H1 (cell line): ENCODE results near the gene LAIR2. TPM values are rescaled to one million over a fixed set of nuclear protein-coding genes. Genes with fewer than 3 reads are reported as not detected.

Source experiments
- CTCF ChIA-PET: fragments of 300-600 bp; sonication (Branson Sonifier 250); formaldehyde crosslinking; loops from one replicate; lab custom pipeline; 2021; ENCODE audit not compliant: partially characterized antibody; lab: Charles Lee
- POLR2A ChIA-PET: fragments of 300-600 bp; sonication (Branson Sonifier 250); formaldehyde crosslinking; loops from one replicate; lab custom pipeline; 2021; ENCODE audit warnings: inconsistent platforms; ENCODE audit not compliant: partially characterized antibody; lab: Charles Lee
- DNase-seq, 2 experiments: peaks; one replicate each; pipeline versions ENCODE4 v3.0.0 to v3.0.0-alpha.2; 2010 to 2022; ENCODE audit warnings: low spot score in 2 of 2, low read depth in 1 of 2, mixed read lengths in 1 of 2
- FAIRE-seq: peaks from 2 replicates; lab custom pipeline; 2011; peaks lifted over from hg19 to GRCh38; lab: Jason Lieb, UNC
- H2AFZ ChIP-seq: 2 replicates; pipeline ENCODE4 v1.8.1; 2012; ENCODE audit warnings: low read length, inconsistent platforms
- H2AK5ac ChIP-seq: 2 replicates; pipeline ENCODE4 v1.6.1; 2013; ENCODE audit warnings: low read depth, low read length
- H2BK120ac ChIP-seq: replicated peaks from 2 replicates; pipeline ENCODE3; 2013; ENCODE audit warnings: low read depth, low read length, inconsistent platforms
- H2BK12ac ChIP-seq: 2 replicates; pipeline ENCODE4 v1.6.1; 2013; ENCODE audit warnings: low read depth, low read length
- H2BK15ac ChIP-seq: 2 replicates; pipeline ENCODE4 v1.6.1; 2013; ENCODE audit warnings: low read length
- H2BK20ac ChIP-seq: 2 replicates; pipeline ENCODE4 v1.6.1; 2013; ENCODE audit warnings: low read length
- H2BK5ac ChIP-seq: 2 replicates; pipeline ENCODE4 v1.6.1; 2013; ENCODE audit warnings: low read depth, low read length
- H3K14ac ChIP-seq: 2 replicates; pipeline ENCODE4 v1.6.1; 2013; ENCODE audit warnings: inconsistent platforms; ENCODE audit not compliant: insufficient read length
- H3K18ac ChIP-seq: 2 replicates; pipeline ENCODE4 v1.6.1; 2013; ENCODE audit warnings: low read length; ENCODE audit errors: extremely low read depth
- H3K23ac ChIP-seq: 2 replicates; pipeline ENCODE4 v1.6.1; 2013; ENCODE audit warnings: inconsistent platforms; ENCODE audit not compliant: insufficient read length
- H3K23me2 ChIP-seq: 2 replicates; pipeline ENCODE4 v1.6.1; 2013; ENCODE audit warnings: low read depth, low read length
- H3K27ac ChIP-seq: 2 replicates; pipeline ENCODE4 v1.6.1; 2011; ENCODE audit warnings: low read depth, low read length, inconsistent platforms
- H3K27me3 ChIP-seq, 4 experiments: replicated peaks in 1 of 4; 1 replicate in 1 of 4; 2 replicates in 3 of 4; pipeline versions ENCODE4 v1.6.1 to v1.8.1; 2011 to 2013; ENCODE audit warnings: low read length in 3 of 4, mild to moderate bottlenecking in 3 of 4, inconsistent platforms in 2 of 4, mixed read lengths in 2 of 4, moderate library complexity in 1 of 4; ENCODE audit not compliant: control insufficient read depth in 3 of 4, insufficient read depth in 3 of 4; ENCODE audit errors: extremely low read depth in 1 of 4
- H3K36me3 ChIP-seq, 4 experiments: 2 replicates each; pipeline versions ENCODE4 v1.6.1 to v1.8.1; 2011 to 2013; ENCODE audit warnings: mild to moderate bottlenecking in 4 of 4, low read length in 3 of 4, moderate library complexity in 2 of 4, control low read depth in 1 of 4, inconsistent platforms in 1 of 4; ENCODE audit not compliant: insufficient read depth in 4 of 4, control insufficient read depth in 2 of 4
- H3K4ac ChIP-seq: replicated peaks from 2 replicates; pipeline ENCODE3; 2013; ENCODE audit warnings: low read length, low read depth, mixed read lengths, inconsistent platforms; ENCODE audit not compliant: insufficient read length
- H3K4me1 ChIP-seq, 4 experiments: replicated peaks in 1 of 4; 1 replicate in 1 of 4; 2 replicates in 3 of 4; pipeline versions ENCODE4 v1.6.1 to v1.8.1; 2011 to 2013; ENCODE audit warnings: low read length in 3 of 4, inconsistent platforms in 2 of 4, mixed read lengths in 1 of 4; ENCODE audit not compliant: insufficient read depth in 4 of 4, control insufficient read depth in 3 of 4
- H3K4me2 ChIP-seq, 2 experiments: 2 replicates each; pipeline versions ENCODE4 v1.6.1 to v1.8.1; 2011 to 2013; ENCODE audit warnings: low read depth in 2 of 2, low read length in 2 of 2, control low read depth in 1 of 2, inconsistent platforms in 1 of 2, mild to moderate bottlenecking in 1 of 2; ENCODE audit not compliant: insufficient read depth in 1 of 2
- H3K4me3 ChIP-seq, 4 experiments: fragments of 200-600, 300-600 bp in 1 of 4; sonication (generic), shearing (Covaris generic), sonication (Bioruptor Twin) in 1 of 4; 2 replicates each; pipeline versions ENCODE4 v1.5.1 to v1.8.1; 2011 to 2016; ENCODE audit warnings: low read length in 4 of 4, low read depth in 3 of 4, control low read depth in 2 of 4, inconsistent platforms in 2 of 4, mild to moderate bottlenecking in 2 of 4, mixed read lengths in 1 of 4, moderate library complexity in 1 of 4; ENCODE audit not compliant: insufficient read depth in 2 of 4; ENCODE audit errors: extremely low read depth in 1 of 4
- H3K56ac ChIP-seq: replicated peaks from 2 replicates; pipeline ENCODE3; 2013; ENCODE audit warnings: low read depth, mild to moderate bottlenecking, mixed read lengths, low read length, inconsistent platforms; ENCODE audit not compliant: insufficient read length
- H3K79me1 ChIP-seq: 2 replicates; pipeline ENCODE4 v1.6.1; 2013; ENCODE audit warnings: low read depth, low read length, control low read depth
- H3K79me2 ChIP-seq, 2 experiments: 2 replicates each; pipeline versions ENCODE4 v1.6.1 to v1.8.1; 2012 to 2013; ENCODE audit warnings: low read length in 2 of 2, mild to moderate bottlenecking in 2 of 2, inconsistent platforms in 1 of 2; ENCODE audit not compliant: insufficient read depth in 2 of 2, control insufficient read depth in 1 of 2
- H3K9ac ChIP-seq, 4 experiments: replicated peaks in 1 of 4; 1 replicate in 1 of 4; 2 replicates in 3 of 4; pipeline versions ENCODE4 v1.6.1 to v1.8.1; 2011 to 2013; ENCODE audit warnings: low read depth in 3 of 4, low read length in 3 of 4, control low read depth in 2 of 4, mild to moderate bottlenecking in 2 of 4, moderate library complexity in 2 of 4, inconsistent platforms in 1 of 4; ENCODE audit errors: extremely low read depth in 1 of 4
- H3K9me3 ChIP-seq, 2 experiments: 2 replicates each; pipeline versions ENCODE4 v1.6.1 to v1.8.1; 2012 to 2013; ENCODE audit warnings: mild to moderate bottlenecking in 2 of 2, moderate library complexity in 2 of 2, control low read depth in 1 of 2, inconsistent platforms in 1 of 2, low read depth in 1 of 2, low read length in 1 of 2, mixed read lengths in 1 of 2; ENCODE audit not compliant: insufficient read depth in 2 of 2
- H4K20me1 ChIP-seq, 2 experiments: replicated peaks in 1 of 2; 2 replicates each; pipeline versions ENCODE3 to v1.8.1; 2011 to 2013; ENCODE audit warnings: inconsistent platforms in 2 of 2, low read length in 2 of 2, mild to moderate bottlenecking in 1 of 2; ENCODE audit not compliant: insufficient read depth in 2 of 2, control insufficient read depth in 1 of 2
- H4K5ac ChIP-seq: 2 replicates; pipeline ENCODE4 v1.6.1; 2013; ENCODE audit warnings: low read length, low read depth, mixed read lengths, inconsistent platforms; ENCODE audit not compliant: insufficient read length
- H4K8ac ChIP-seq: 2 replicates; pipeline ENCODE4 v1.8.0; 2013; ENCODE audit warnings: mild to moderate bottlenecking, moderate library complexity, low read length, inconsistent platforms; ENCODE audit not compliant: insufficient read depth; ENCODE audit errors: extremely low read depth
- H4K91ac ChIP-seq: replicated peaks from 2 replicates; pipeline ENCODE3; 2013; ENCODE audit warnings: low read length, mixed read lengths, inconsistent platforms; ENCODE audit not compliant: insufficient read length
- ASH2L ChIP-seq: fragments of 200-600, 300-600 bp; sonication (generic); IDR thresholded peaks from one replicate; pipeline ENCODE4 v1.7.1; 2017; ENCODE audit warnings: low read length
- EGR1 ChIP-seq: IDR thresholded peaks from 2 replicates; pipeline ENCODE4 v1.6.1; 2011; ENCODE audit warnings: low read depth, low read length, borderline replicate concordance
- JUN ChIP-seq: IDR thresholded peaks from 2 replicates; pipeline ENCODE4 v1.6.1; 2011; ENCODE audit warnings: low read depth, mild to moderate bottlenecking, improper control_type of control experiment, low read length
- POLR2AphosphoS5 ChIP-seq: IDR thresholded peaks from 2 replicates; pipeline ENCODE4 v1.6.1; 2011; ENCODE audit warnings: low read depth, low read length
- POU5F1 ChIP-seq: IDR thresholded peaks from 2 replicates; pipeline ENCODE4 v1.6.1; 2011; ENCODE audit warnings: low read depth, mild to moderate bottlenecking, low read length, moderate library complexity
- SAP30 ChIP-seq: fragments of 300-600 bp; sonication (generic); IDR thresholded peaks from 2 replicates; pipeline ENCODE4 v1.7.1; 2012; ENCODE audit warnings: low read length, moderate library complexity, mild to moderate bottlenecking, inconsistent platforms; ENCODE audit not compliant: insufficient read depth, insufficient replicate concordance
- SIX5 ChIP-seq: IDR thresholded peaks from 2 replicates; pipeline ENCODE4 v1.6.1; 2011; ENCODE audit warnings: mild to moderate bottlenecking, low read depth, low read length
- SP2 ChIP-seq: IDR thresholded peaks from 2 replicates; pipeline ENCODE4 v1.6.1; 2012; ENCODE audit warnings: mild to moderate bottlenecking, low read length, inconsistent platforms
- SRF ChIP-seq: IDR thresholded peaks from 2 replicates; pipeline ENCODE4 v1.6.1; 2011; ENCODE audit warnings: mild to moderate bottlenecking, low read depth, low read length, moderate library complexity
- SUZ12 ChIP-seq: fragments of 200-600 bp; sonication (generic); IDR thresholded peaks from 2 replicates; pipeline ENCODE4 v1.6.1; 2012; ENCODE audit warnings: mild to moderate bottlenecking, inconsistent platforms, low read length, moderate library complexity, mixed read lengths
- TAF1 ChIP-seq: IDR thresholded peaks from 2 replicates; pipeline ENCODE4 v1.6.1; 2011; ENCODE audit warnings: mild to moderate bottlenecking, low read depth, low read length
- TCF12 ChIP-seq: IDR thresholded peaks from 2 replicates; pipeline ENCODE4 v1.6.1; 2011; ENCODE audit warnings: low read depth, mild to moderate bottlenecking, low read length
- WGBS, 2 experiments: shearing (Covaris generic) in 1 of 2; methylation state at CpG; one replicate each; pipeline versions ENCODE4 v1.1.6 to v1.1.7; 2013 to 2015; ENCODE audit warnings: low lambda C conversion rate in 2 of 2, mixed read lengths in 2 of 2, inconsistent platforms in 1 of 2, low coverage in 1 of 2, missing lambda C conversion rate in 1 of 2; ENCODE audit not compliant: insufficient replicate concordance in 2 of 2, insufficient coverage in 1 of 2, insufficient read length in 1 of 2; ENCODE audit errors: extremely low coverage in 1 of 2, missing lambda C conversion rate in 1 of 2; 5-methylcytosine and 5-hydroxymethylcytosine counted together
- polyA plus RNA-seq, 7 experiments: library from polyadenylated mRNA; depleted of rRNA in 3 of 7; stranded (reverse) in 5 of 7; unstranded in 2 of 7; fragments of >200 nt in 5 of 7; fragments of 200-250 nt in 2 of 7; gene quantifications; 1 replicate in 5 of 7; 2 replicates in 1 of 7; 4 replicates in 1 of 7; pipeline versions ENCODE4 v1.2.1 to v1.2.3, GENCODE V29; 2011 to 2013; ENCODE audit warnings: missing spikeins in 2 of 7, mixed read lengths in 2 of 7
- total RNA-seq: library from RNA; stranded (reverse); fragmentation: NEBNext Ultra II Directional; extraction: Animal tissue kit (Norgen Biotek cat#: 25700); gene quantifications from 2 replicates; pipeline ENCODE4 v1.2.1, GENCODE V29; 2021
- TF ChIP-seq, protein P1 (sequence below): IDR thresholded peaks from 2 replicates; pipeline ENCODE4 v1.6.1; 2012; ENCODE audit warnings: inconsistent platforms
- TF ChIP-seq, protein P2 (sequence below): IDR thresholded peaks from 2 replicates; pipeline ENCODE4 v1.6.1; 2012; ENCODE audit warnings: low read length, inconsistent platforms

LAIR2 gene
- total and polyA plus RNA-seq, 2 of the 8 experiments (the other 6 are each of a cell fraction or from before 2014, with no cell fraction given) = not detected

DNA sequence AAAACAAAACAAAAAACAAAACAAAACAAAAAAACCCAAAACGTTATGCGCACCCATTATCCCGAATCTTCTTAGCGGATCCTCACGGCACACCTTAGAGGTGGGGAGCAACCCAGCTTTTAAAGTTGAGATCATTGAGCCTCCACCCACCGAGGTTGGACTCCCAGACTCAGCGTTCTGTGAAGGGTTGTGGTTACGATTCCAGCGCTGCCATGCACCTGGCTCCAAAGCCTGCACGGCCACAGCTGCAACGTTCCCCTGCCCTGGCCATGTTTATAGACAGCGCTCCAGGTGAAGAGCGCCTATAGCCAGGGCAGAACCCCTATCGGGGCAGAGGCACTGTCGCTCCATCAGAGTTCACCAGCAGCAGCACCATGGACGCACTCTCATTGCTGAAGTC lies 52.3 kb downstream of the LAIR2 start:
- 83 to 100% methylated on average over 3 to 11 of the region's 16 CpGs for WGBS, 2 experiments
- CTCF ChIA-PET = interaction anchor here (0.6 kb wide), 1 partner anchor 258 kb away, joined by 3 read pairs; no protein-coding TSS in a partner anchor
- no peak for FAIRE-seq
- TF ChIP-seq EGR1 (no peak), JUN (no peak), TAF1 (no peak), SRF (no peak), SIX5 (no peak), ASH2L (no peak), SUZ12 (no peak), TCF12 (no peak), SAP30 (no peak), SP2 (no peak), POU5F1 (no peak), POLR2AphosphoS5 (no peak)
- TF ChIP-seq, protein P1, sequence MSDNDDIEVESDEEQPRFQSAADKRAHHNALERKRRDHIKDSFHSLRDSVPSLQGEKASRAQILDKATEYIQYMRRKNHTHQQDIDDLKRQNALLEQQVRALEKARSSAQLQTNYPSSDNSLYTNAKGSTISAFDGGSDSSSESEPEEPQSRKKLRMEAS = no peak
- TF ChIP-seq, protein P2, sequence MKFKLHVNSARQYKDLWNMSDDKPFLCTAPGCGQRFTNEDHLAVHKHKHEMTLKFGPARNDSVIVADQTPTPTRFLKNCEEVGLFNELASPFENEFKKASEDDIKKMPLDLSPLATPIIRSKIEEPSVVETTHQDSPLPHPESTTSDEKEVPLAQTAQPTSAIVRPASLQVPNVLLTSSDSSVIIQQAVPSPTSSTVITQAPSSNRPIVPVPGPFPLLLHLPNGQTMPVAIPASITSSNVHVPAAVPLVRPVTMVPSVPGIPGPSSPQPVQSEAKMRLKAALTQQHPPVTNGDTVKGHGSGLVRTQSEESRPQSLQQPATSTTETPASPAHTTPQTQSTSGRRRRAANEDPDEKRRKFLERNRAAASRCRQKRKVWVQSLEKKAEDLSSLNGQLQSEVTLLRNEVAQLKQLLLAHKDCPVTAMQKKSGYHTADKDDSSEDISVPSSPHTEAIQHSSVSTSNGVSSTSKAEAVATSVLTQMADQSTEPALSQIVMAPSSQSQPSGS = no peak

More for the DNA sequence above, 52.3 kb downstream of the LAIR2 start:
- peaks cover 52 to 84% of the 10 kb centered on the region in 2 experiments for H3K9me3 ChIP-seq
- H3K79me1 ChIP-seq = no peaks in the 10 kb centered on the region
- H3K27me3 ChIP-seq = no peaks in the 10 kb centered on the region
- peaks cover 5% of the 10 kb centered on the region; the same call in 1 of the 2 replicates for H3K23me2 ChIP-seq
- H2BK20ac ChIP-seq = no peak overlapping the region
- H3K18ac ChIP-seq = no peak overlapping the region
- peaks cover 0 to 3% (median 0%) of the 10 kb centered on the region in 4 experiments; a peak in 2 of 8 replicates for H3K36me3 ChIP-seq
- no peak overlapping the region for H3K4me3 ChIP-seq
- H3K14ac ChIP-seq = no peak overlapping the region
- H2BK15ac ChIP-seq = no peak overlapping the region
- no peak overlapping the region for H3K4me2 ChIP-seq
- H3K79me2 ChIP-seq = no peaks in the 10 kb centered on the region; a peak in 1 of 4 replicates
- no peaks in the 10 kb centered on the region; a peak in 2 of 7 replicates for H3K4me1 ChIP-seq
- H2BK12ac ChIP-seq = no peak overlapping the region
- H4K5ac ChIP-seq = no peak overlapping the region
- no peak overlapping the region for H4K8ac ChIP-seq
- no peak overlapping the region for H4K91ac ChIP-seq
- no peak overlapping the region for H3K56ac ChIP-seq
- no peak overlapping the region for H2AK5ac ChIP-seq
- H2AFZ ChIP-seq = no peak overlapping the region
- no peak overlapping the region for H3K23ac ChIP-seq
- no peak for DNase-seq
- POLR2A ChIA-PET = no interaction called here
- H3K9ac ChIP-seq = no peak overlapping the region
- H4K20me1 ChIP-seq = peaks cover 0 to 2% of the 10 kb centered on the region in 2 experiments
- no peak overlapping the region for H2BK120ac ChIP-seq
- H3K4ac ChIP-seq = no peak overlapping the region
- no peak overlapping the region for H3K27ac ChIP-seq
- H2BK5ac ChIP-seq = no peak overlapping the region
